GM19455 (cell line): ENCODE data around the gene PHKB.
"Not testable (repeated sequence)": the region's sequence is repeated elsewhere in the genome, so short reads cannot be mapped to it uniquely, and the experiment has no call there.

ENCODE experiments used
- ATAC-seq: cut with Tn5 transposase; IDR thresholded peaks from one replicate; pipeline ENCODE4 v1.9.1; 2021; ENCODE audit not compliant: unreplicated experiment

Gene PHKB

DNA sequence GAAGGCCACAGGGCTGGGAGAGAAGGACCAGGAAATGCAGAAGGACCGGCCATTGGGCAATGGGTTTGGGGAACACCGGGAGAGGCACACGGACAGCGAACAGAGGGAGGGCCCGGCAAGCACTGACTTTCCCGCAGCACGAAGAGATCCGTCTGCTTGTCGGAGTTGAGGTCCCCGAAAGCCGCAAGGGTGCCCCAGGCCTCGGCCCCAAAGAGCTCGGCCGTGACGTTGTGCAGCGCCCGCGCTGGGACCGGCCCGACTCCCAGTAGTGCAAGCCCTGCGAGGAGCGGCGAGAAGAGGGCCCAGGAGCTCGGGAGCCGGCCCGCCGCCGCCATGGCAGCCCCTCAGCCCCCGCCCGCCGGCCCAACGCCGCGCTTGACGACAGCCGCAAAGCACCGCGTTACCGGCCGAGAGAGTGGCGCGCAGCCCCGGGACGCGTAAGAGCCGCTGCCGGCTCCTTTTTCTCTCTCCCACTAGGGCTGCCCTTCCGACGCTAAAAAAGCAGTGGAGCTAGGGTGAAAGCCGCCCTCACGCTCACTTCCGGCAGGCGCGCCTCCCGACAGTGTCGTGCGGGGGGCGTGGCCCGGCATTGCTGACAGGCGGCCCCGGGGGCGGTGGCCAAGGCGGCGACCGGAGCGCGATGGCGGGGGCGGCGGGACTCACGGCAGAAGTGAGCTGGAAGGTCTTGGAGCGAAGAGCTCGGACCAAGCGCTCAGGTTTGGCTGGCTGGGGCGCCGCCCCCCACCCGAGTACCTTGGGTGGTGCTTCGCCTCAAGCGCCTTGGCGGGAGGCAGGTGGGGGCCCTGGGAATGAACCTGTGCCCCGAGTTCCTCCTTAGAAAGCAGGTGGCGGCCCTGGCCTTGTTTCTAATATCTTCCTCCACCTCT, at the start of gene PHKB, which contains the start of gene ITFG1:
TSS of gene PHKB (plus strand) at position 621 of the 887 bp plus-strand sequence. CDS start at position 641, 20 bp downstream.
TSS of gene ITFG1 (minus strand) at position 353 of the 887 bp plus-strand sequence. CDS start at position 335, 18 bp downstream.
- peak; percentile 74 for ATAC-seq

DNA sequence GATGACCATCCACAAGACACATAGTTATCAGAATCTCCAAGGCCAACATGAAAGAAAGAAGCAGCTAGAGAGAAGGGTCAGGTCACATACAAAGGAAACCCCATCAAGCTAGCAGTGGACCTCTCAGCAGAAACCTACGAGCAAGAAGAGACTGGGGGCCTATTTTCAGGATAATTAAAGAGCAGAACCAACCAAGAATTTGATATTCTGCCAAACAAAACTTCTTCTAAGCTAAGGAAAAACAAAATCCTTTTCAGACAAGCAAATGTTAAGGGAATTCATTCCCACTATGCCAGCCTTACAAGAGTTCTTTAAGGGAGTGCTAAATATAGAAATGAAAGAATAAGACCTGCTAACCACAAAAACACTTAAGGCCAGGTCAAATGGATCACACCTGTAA, 48.1 kb upstream of the PHKB start:
- ATAC-seq = no peak

DNA sequence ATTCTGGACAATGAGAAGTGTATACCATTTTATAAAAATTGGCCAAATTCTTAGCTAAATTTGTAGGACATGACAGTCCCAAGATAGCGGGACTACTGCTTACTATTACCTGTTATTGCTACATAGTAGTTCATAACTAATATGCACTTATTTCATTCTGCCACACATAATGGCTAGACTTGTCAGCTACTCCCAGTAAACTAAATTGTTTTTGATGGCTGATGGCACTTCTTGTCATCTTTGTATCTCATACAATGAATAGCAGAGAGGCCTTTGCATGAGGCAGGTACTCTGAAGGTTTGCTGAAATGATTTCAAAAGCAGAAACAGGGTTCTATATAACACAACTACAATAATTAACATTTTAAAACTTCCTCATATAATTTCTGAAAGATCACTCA, 44.3 kb upstream of the PHKB start:
- no peak for ATAC-seq

DNA sequence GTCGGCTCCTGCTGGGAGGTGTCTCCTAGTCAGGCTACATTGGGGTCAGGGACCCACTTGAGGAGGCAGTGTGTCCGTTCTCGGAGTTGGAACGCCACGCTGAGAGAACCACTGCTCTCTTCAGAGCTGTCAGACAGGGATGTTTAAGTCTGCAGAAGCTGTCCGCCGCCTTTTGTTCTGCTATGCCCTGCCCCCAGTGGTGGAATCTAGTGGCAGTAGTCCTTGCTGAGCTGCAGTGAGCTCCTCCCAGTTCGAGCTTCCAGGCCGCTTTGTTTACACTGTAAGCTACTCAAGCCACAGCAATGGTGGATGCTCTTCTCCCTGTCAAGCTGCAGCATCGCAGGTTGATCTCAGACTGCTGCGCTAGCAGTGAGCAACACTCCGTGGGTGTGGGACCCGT, 36.3 kb upstream of the PHKB start:
- ATAC-seq = no peak

DNA sequence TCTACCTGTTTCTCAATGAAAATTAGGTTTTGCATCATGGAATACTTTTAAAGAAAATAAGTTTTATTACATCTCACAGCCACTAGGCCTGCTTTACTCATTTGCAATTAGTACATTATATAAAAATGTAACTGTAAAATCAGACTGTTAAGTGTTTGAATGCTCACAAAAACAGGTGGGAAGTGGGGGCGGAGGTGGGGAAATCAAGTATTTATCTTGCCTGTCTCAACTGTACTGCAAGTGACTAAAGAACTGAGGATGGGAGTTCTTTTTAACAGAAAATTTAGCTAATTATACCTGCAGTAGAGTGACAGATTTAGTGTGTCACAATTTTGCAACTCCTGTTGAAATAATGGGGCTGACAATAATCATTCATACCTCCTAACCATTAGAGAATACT, 34.3 kb upstream of the PHKB start:
- ATAC-seq = no peak

DNA sequence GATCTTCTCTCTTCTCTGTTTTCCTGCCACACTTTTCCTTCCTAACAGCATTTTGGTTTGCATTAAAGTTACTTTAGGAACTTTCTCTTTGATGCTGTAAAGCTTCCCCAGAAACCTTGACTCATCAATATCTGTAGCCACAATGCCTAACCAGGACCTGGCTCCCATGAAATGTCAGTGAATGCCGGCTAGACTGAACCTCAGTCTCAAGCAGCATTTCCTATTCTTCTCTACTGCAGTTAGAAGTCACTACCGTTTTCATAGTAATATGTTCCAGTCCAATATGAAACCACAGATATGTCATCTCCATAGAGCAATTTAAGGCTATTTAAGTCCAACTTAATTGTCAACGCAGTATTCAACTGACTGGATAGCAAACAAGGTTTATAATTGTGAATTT, 29.2 kb upstream of the PHKB start:
- ATAC-seq = no peak

DNA sequence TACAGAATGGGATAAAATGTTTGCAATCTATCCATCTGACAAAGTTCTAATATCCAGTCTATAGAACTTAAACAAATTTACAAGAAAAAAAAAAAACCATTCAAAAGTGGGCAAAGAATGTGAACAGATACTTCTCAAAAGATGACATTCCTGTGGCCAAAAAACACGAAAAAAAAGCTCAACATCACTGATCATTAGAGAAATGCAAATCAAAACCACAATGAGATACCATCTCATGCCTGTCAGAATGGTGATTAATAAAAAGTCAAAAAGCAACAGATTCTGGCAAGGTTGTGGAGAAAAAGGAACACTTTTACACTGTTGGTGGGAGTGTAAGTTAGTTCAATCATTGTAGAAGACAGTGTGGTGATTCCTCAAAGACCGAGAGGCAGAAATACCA, 26.9 kb upstream of the PHKB start:
- not testable (repeated sequence) for ATAC-seq

DNA sequence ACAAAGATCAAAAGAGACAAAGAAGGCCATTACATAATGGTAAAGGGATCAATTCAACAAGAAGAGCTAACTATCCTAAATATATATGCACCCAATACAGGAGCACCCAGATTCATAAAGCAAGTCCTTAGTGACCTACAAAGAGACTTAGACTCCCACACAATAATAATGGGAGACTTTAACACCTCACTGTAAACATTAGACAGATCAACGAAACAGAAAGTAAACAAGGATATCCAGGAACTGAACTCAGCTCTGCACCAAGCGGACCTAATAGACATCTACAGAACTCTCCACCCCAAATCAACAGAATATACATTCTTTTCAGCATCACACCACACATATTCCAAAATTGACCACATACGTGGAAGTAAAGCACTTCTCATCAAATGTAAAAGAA, 21.1 kb upstream of the PHKB start:
- ATAC-seq = not testable (repeated sequence)

DNA sequence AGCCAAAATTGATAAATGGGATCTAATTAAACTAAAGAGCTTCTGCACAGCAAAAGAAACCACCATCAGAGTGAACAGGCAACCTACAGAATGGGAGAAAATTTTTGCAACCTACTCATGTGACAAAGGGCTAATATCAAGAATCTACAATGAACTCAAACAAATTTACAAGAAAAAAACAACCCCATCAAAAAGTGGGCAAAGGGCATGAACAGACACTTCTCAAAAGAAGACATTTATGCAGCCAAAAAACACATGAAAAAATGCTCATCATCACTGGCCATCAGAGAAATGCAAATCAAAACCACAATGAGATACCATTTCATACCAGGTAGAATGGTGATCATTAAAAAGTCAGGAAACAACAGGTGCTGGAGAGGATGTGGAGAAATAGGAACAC, 18.2 kb upstream of the PHKB start:
- ATAC-seq = not testable (repeated sequence)

DNA sequence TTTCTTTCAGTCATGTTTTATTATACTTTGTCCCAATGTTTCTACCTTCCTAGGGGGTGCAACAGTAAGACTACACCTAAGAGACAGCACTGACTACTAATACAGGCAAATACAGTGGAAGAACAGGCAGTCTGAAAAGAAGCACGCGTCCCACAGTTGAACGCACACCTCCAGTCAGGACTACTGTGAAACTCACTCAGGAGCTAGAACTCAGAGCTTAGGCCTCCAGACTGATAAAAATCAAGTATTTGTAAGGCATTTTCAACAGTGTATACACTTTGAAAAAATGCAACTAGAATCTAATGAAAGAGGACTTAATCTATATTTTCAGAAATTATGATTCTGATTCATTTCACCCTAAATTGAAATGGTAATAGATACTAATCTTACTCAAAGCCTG, 14.7 kb upstream of the PHKB start:
- no peak for ATAC-seq

DNA sequence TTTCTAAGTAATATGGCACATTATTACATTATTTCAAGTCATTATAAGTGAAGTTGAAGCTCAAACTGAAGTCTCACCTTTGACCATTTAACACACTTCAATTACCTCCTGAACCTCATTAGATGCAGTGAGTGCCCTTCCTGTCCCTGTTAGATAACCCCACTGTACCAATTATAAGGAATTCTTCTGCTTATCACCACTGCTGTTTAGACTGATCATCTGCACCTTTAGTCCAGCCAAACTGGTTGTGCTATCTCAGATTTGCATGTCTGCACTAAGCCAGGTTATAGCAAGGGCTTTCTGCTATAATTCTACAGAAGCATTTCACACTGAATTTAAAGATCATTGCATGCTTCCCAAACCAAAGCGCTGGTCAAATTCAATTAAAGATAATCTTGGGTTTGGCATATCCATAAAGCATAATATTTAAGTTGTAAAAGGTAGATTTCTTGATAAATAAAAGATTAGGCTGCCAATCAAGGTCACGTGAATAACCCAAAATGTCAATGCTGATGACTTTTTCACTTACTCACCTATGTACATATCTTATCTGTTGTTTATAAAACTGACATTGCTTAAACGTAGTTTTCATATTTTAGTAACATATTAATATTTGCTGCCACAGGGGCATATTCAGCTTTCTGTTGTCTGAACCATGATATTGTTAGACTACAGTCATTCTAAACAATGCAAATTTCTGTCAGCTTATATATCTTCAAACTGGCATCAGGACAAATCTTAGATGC, 12.1 kb upstream of the PHKB start:
- no peak for ATAC-seq

DNA sequence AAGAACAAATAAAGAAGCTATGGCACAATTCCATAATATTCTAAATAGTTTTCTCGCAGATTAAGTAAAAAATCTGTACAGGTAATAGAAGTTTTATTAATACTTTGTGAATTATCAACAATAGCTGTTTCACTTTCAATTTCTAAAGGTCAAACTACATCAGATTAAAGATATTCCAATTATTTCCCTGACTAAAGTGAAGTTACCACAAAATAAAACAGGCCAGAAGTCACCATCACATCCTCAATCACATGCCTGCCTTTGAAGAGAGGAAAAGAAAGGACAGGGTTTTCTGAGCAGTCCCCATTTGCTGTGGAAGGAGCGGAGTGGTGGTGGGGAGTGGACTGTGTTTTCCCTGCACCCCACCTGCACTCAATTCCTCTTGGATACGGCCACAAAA, 11.3 kb upstream of the PHKB start:
- no peak for ATAC-seq

DNA sequence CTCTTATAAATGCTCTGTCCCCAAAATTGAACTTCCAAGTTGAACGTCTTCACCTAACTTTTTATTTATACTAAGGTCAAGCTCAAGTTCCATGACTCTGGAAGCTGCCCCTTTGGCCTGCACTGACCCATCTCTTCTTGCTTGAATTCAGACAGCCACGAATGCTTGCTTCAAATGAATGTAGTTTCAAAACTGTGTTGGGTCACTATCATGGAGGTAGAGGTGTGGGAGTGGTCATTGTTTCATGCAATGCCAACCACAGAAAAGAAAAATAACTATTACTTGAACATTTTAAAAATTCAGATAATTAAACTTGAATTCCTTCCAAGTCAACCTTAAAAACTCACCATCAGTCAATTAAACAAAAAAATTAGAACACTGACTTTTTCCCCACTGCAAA, 2.8 kb upstream of the PHKB start:
- ATAC-seq = no peak

DNA sequence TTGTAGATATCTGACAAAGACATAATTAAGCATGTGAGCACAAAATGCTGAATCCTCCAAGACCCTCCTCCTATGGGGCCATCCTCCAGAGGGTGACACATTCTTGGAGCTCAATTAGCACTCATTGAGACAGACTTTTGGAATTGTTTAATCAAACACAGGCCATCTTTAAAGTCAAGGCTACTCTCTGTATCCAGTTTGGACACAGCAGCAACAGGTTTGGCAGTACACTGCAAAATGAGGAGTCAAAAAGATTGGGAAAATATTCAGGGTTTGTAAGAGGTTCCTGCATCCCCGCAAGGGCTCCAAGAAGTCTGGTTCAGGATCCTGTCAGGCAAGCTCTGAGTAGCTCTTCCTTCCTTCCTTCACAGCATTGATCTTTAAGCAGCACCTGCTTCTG, 1.5 kb upstream of the PHKB start:
- ATAC-seq = no peak

DNA sequence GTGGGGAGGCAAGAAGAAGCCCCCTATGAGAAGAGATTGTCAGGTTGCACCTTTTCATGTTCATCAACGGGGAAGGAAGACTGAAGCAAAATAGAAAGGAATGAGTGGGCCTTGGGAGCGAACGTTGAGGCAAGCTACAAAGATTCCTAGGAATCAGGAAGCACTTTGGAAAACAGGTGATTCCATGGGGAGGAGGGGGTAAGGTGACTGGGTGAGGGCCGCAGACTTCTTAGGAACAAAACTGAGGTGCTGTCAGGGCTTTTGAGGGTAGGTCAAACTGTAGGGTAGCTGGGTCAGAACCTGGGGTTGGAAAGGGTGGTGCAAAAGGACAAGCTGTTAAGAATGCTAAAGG, 796 bp upstream of the PHKB start:
- ATAC-seq = peak; percentile 3

DNA sequence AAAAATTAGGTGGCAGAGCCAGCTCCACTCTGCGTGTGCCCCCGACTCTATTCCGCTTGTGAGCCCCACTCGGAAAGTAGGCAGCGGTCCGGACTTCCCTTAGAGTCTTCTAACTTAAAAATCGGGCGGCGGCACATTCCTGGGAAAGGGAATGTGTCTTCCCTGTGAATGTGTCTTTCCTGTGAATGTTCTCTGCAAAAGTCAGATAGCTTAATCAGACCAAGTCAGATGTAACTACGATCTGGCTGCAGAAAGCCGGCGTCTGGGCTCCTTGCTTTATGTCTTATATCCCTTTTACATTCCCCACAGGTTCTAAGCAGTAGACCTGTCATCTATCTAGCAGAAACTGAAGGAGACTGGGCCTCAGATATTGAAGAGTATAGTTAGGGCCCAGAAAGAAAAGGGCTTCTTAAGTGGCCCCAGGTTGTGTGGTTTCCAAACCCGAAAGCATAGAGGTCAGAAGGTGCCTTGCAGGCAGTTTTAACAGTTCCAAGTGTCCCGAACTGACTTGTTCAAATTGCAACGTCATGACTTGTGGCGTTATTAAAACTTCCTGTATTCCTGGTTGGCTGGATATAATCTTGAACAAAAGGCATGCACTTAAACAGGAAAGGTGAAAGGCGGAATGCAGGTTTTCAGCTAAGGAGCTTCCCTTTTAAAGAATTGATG, 601 bp downstream of the PHKB start:
- peak; percentile 27 for ATAC-seq

DNA sequence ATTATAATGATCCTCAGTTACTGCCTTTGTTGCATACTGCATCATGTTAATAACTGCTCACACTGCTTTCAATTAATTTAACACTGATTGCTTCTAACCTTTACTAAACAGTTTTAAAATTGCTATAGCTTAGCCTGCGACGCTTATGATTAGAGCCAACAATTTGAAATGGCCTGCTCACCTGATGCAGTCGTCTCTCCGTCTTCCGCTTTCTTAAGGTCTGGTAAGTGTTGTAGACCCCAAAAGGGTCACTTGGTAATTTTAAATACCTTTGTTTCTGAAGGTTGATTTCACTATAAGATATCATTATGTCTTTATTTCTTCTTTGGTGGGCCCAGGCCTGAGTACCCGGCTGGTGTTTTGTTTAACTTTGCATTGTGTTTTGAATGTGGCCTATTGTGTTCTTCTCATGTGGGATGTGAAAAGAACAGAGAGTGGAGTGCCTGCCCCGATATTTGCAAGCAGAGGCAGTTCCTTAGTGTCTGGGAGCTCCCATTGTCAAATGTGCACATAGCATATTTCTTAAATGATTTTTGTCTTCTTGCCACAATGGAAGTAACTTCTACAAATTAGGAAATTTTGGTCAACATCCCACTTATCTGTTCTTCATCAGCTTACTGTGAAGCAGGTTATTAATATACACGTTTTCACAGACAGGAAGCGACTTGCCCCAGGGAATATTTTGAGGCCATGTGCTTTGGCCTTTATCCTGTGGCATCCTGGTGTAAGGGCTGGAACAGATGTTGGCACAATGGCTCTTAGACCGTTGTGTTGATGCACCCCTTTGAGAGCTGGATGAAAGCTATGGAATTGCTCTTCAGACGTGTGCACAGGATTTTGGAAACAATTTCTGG, 2.9 kb downstream of the PHKB start:
- ATAC-seq = no peak

DNA sequence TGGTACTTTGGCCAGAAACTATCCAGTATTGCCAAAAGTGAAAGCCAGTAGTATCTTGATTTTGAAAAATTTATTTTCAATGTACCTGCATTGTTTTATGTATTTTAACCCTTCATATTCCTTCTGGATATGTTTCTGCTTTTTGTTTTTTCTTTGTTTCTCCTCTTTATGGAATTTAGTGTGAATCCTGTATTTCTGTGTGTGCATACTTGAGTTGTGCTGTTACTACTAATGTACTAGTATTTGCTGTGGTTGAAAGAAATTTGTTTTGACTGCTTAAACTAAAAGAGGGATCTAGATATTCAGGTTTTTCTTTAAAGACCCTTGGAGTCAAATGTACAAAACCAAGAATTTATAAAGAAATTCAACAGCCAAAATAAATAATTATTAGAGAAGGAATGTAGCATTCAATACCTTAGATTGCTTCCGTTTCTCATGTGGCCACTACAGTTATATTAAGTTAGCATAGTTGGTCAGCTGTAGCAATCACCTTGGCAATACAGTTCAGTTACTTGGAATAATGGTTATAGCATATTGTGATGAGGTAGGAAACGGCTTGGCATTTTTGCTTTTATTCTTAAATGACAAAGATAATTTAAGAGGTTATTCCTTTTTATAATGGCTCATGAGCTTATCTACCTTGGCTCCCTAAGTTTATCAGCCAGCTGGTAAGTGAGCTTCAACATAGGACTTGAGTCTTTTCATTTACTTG, 4.9 kb downstream of the PHKB start:
- no peak for ATAC-seq

DNA sequence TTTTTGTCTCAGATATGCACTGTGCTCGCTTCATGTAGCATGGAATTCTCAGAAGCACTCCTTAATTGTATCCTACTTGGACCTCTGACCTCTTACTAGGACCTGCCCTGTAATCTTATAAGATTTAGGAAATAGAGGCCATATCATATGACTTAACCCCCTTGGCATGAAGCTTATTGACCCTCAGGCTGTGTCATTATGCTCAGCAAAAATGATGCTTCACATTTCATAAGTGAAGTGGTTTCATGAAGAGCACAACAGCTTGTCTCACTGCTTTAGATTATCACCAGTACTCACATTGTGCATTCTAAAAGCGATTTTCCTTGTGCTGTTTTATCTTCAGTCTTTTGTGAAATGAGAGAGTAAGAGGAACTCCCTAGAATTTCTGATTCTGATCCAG, 6.4 kb downstream of the PHKB start:
- no peak for ATAC-seq

DNA sequence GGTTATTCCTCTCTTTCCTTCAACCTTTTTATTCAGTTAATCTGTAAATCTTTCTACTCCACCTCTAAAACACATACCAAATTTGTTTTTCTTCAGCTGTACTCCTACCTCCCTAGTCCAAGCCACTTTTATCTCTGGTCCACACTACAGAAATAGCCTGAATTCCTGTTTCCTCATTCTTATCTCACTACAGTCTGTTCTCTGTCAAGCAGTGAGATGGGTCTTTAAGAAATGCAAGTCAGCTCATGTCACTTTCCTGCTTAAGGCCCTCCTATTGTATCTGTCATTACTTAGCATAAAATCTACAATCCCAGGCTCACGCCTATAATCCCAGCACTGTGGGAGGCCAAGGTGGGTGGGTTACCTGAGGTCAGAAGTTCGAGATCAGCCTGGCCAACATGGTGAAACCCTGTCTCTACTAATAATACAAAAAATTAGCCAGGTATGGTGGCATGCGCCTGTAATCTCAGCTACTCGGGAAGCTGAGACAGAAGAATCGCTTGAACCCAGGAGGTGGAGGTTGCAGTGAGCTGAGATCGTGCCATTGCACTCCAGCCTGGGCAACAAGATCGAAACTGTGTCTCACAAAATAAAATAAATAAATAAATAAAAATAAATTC, 7.0 kb downstream of the PHKB start:
- ATAC-seq = not testable (repeated sequence)
